ENCODE measurements around the gene OGFR. TPM values are rescaled to one million over a fixed set of nuclear protein-coding genes. Genes with fewer than 3 reads are reported as not detected.

Gene OGFR
- total and polyA plus RNA-seq, 2 experiments from 2014 or later, result 9.6 to 50.6 TPM

DNA sequence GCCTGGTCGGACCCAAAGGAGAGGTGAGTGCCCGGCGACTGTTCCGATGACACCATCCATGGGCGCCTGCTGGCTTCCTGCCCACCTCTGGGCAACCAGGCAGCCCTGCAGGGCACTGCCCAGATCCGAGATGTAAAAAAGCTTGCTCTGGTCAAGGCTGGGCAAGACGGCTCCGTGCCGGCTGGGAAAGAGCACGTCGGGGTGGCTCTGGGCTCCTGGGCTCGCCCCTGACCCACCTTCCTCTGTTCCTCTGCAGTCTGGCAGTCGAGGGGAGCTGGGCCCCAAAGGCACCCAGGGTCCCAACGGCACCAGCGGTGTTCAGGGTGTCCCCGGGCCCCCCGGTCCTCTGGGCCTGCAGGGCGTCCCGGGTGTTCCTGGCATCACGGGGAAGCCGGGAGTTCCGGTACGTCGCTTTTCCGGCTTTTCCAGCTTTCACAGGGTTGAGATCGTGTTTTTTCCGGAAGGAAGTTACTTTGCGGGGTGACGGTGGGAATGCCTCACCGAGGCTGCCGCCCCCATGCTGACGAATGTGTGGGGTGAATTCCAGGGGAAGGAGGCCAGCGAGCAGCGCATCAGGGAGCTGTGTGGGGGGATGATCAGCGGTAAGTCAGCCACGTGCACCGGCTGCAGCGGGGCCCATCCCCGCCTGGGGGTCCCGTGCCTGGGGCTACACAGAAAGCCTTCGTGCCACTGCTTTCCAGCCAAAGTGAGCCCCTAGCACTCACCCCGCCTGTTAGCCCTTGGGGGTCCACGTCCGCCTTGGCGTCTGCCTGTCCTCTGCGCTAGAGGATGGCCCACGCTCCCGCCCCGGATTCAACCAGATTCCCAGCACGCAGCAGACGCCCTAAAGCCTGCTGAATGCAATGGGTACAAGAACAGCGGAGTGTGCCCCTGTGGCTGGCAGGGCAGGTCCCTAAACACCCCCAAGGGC, 31.6 kb downstream of the OGFR start:
- Mint-ChIP-seq H3K4me1 (peaks cover 32% of the 10 kb centered on the region), H3K27ac (peak overlapping the region; percentile 86; the same call in 1 of the 2 replicates), H3K36me3 (ENCODE audit: low read depth) (peaks cover 34% of the 10 kb centered on the region), H3K4me3 (no peak overlapping the region; the same call in 2 of the 3 replicates), H3K27me3 (ENCODE audit: insufficient read depth, low read depth, poor library complexity) (peaks cover 18% of the 10 kb centered on the region), H3K9me3 (no peaks in the 10 kb centered on the region; the same call in 2 of the 3 replicates)
- no peaks in the 10 kb centered on the region for H3K79me2 ChIP-seq (replicated peaks; ENCODE audit: insufficient read depth)
- DNase-seq (ENCODE audit: low spot score) (no peak), ATAC-seq (no peak)
- H3K27me3 ChIP-seq (ENCODE audit: insufficient read depth), result no peaks in the 10 kb centered on the region
- H3K36me3 ChIP-seq (ENCODE audit: insufficient read depth), result 0 out of 2 replicates have a peak, but pooled peaks cover 7% of the 10 kb centered on the region
- H3K4me3 ChIP-seq, result no peak overlapping the region
- TF ChIP-seq NANOG (IDR thresholded peaks at IDR 0.05; ENCODE audit: borderline replicate concordance) (no peak), EZH2 (IDR thresholded peaks at IDR 0.05; ENCODE audit: low read depth, unreplicated experiment) (no peak), EZH2phosphoT487 (IDR thresholded peaks at IDR 0.05; ENCODE audit: unreplicated experiment) (no peak), STAT1 (IDR thresholded peaks at IDR 0.05; ENCODE audit: unreplicated experiment) (no peak), ZNF331 (CRISPR knock-in tag; IDR thresholded peaks at IDR 0.05; ENCODE audit: low read depth) (no peak), ZNF114 (CRISPR knock-in tag; IDR thresholded peaks at IDR 0.05) (no peak), POLR2AphosphoS5 (IDR thresholded peaks at IDR 0.05; ENCODE audit: low read depth) (no peak)
- TF ChIP-seq, protein P1, sequence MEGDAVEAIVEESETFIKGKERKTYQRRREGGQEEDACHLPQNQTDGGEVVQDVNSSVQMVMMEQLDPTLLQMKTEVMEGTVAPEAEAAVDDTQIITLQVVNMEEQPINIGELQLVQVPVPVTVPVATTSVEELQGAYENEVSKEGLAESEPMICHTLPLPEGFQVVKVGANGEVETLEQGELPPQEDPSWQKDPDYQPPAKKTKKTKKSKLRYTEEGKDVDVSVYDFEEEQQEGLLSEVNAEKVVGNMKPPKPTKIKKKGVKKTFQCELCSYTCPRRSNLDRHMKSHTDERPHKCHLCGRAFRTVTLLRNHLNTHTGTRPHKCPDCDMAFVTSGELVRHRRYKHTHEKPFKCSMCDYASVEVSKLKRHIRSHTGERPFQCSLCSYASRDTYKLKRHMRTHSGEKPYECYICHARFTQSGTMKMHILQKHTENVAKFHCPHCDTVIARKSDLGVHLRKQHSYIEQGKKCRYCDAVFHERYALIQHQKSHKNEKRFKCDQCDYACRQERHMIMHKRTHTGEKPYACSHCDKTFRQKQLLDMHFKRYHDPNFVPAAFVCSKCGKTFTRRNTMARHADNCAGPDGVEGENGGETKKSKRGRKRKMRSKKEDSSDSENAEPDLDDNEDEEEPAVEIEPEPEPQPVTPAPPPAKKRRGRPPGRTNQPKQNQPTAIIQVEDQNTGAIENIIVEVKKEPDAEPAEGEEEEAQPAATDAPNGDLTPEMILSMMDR (conservative IDR thresholded peaks at IDR 0.05; ENCODE audit: low read depth in 2 of 2), result no peak
- TF ChIP-seq, protein P2, sequence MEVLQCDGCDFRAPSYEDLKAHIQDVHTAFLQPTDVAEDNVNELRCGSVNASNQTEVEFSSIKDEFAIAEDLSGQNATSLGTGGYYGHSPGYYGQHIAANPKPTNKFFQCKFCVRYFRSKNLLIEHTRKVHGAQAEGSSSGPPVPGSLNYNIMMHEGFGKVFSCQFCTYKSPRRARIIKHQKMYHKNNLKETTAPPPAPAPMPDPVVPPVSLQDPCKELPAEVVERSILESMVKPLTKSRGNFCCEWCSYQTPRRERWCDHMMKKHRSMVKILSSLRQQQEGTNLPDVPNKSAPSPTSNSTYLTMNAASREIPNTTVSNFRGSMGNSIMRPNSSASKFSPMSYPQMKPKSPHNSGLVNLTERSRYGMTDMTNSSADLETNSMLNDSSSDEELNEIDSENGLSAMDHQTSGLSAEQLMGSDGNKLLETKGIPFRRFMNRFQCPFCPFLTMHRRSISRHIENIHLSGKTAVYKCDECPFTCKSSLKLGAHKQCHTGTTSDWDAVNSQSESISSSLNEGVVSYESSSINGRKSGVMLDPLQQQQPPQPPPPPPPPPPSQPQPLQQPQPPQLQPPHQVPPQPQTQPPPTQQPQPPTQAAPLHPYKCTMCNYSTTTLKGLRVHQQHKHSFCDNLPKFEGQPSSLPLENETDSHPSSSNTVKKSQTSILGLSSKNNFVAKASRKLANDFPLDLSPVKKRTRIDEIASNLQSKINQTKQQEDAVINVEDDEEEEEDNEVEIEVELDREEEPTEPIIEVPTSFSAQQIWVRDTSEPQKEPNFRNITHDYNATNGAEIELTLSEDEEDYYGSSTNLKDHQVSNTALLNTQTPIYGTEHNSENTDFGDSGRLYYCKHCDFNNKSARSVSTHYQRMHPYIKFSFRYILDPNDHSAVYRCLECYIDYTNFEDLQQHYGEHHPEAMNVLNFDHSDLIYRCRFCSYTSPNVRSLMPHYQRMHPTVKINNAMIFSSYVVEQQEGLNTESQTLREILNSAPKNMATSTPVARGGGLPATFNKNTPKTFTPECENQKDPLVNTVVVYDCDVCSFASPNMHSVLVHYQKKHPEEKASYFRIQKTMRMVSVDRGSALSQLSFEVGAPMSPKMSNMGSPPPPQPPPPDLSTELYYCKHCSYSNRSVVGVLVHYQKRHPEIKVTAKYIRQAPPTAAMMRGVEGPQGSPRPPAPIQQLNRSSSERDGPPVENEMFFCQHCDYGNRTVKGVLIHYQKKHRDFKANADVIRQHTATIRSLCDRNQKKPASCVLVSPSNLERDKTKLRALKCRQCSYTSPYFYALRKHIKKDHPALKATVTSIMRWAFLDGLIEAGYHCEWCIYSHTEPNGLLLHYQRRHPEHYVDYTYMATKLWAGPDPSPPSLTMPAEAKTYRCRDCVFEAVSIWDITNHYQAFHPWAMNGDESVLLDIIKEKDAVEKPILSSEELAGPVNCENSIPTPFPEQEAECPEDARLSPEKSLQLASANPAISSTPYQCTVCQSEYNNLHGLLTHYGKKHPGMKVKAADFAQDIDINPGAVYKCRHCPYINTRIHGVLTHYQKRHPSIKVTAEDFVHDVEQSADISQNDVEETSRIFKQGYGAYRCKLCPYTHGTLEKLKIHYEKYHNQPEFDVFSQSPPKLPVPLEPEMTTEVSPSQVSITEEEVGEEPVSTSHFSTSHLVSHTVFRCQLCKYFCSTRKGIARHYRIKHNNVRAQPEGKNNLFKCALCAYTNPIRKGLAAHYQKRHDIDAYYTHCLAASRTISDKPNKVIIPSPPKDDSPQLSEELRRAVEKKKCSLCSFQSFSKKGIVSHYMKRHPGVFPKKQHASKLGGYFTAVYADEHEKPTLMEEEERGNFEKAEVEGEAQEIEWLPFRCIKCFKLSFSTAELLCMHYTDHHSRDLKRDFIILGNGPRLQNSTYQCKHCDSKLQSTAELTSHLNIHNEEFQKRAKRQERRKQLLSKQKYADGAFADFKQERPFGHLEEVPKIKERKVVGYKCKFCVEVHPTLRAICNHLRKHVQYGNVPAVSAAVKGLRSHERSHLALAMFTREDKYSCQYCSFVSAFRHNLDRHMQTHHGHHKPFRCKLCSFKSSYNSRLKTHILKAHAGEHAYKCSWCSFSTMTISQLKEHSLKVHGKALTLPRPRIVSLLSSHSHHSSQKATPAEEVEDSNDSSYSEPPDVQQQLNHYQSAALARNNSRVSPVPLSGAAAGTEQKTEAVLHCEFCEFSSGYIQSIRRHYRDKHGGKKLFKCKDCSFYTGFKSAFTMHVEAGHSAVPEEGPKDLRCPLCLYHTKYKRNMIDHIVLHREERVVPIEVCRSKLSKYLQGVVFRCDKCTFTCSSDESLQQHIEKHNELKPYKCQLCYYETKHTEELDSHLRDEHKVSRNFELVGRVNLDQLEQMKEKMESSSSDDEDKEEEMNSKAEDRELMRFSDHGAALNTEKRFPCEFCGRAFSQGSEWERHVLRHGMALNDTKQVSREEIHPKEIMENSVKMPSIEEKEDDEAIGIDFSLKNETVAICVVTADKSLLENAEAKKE (CRISPR knock-in tag; IDR thresholded peaks at IDR 0.05), result no peak
- H3F3A ChIP-seq (replicated peaks; ENCODE audit: low read depth), result 0 out of 2 replicates have a peak, but pooled peaks cover 2% of the 10 kb centered on the region
- H3K4me2 ChIP-seq, result no peak overlapping the region
- no peaks in the 10 kb centered on the region for H3K4me1 ChIP-seq (ENCODE audit: insufficient read depth)
- no peaks in the 10 kb centered on the region for H4K20me1 ChIP-seq (replicated peaks; ENCODE audit: insufficient read depth)
- no peaks in the 10 kb centered on the region for H3K9me2 ChIP-seq (ENCODE audit: insufficient read depth)
- H2AFZ ChIP-seq, result no peak overlapping the region
- H3K27ac ChIP-seq (ENCODE audit: low read depth), result no peak overlapping the region

Data from GM23338 (cell line).